ENCODE data around the gene VPS11. TPM values are rescaled to one million over a fixed set of nuclear protein-coding genes. Genes with fewer than 3 reads are reported as not detected.

Gene VPS11
- total and polyA plus RNA-seq, 2 experiments from 2014 or later: 11.5 to 13.4 TPM

DNA sequence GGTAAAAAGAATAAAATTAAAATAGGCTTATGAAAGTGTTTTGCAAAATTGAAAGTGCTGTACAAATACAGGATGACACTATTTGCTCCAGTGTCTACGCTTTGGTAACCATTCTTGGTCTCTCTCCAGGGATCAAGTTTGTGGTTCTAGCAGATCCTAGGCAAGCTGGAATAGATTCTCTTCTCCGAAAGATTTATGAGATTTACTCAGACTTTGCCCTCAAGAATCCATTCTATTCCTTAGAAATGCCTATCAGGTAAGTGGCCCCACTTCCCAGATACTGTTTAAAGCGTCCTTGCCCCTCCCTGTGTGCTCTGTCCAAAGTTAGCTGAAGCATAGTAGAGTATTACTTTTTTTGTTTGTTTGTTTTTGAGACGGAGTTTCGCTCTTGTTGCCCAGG lies 46.0 kb upstream of the VPS11 start:
- TF ChIP-seq ZNF331 (CRISPR knock-in tag; IDR thresholded peaks at IDR 0.05; ENCODE audit: low read depth): no peak
- no peak for TF ChIP-seq EZH2phosphoT487 (IDR thresholded peaks at IDR 0.05; ENCODE audit: unreplicated experiment)
- TF ChIP-seq, protein P1, sequence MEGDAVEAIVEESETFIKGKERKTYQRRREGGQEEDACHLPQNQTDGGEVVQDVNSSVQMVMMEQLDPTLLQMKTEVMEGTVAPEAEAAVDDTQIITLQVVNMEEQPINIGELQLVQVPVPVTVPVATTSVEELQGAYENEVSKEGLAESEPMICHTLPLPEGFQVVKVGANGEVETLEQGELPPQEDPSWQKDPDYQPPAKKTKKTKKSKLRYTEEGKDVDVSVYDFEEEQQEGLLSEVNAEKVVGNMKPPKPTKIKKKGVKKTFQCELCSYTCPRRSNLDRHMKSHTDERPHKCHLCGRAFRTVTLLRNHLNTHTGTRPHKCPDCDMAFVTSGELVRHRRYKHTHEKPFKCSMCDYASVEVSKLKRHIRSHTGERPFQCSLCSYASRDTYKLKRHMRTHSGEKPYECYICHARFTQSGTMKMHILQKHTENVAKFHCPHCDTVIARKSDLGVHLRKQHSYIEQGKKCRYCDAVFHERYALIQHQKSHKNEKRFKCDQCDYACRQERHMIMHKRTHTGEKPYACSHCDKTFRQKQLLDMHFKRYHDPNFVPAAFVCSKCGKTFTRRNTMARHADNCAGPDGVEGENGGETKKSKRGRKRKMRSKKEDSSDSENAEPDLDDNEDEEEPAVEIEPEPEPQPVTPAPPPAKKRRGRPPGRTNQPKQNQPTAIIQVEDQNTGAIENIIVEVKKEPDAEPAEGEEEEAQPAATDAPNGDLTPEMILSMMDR (conservative IDR thresholded peaks at IDR 0.05; ENCODE audit: low read depth in 2 of 2): no peak
- TF ChIP-seq EZH2 (IDR thresholded peaks at IDR 0.05; ENCODE audit: low read depth, unreplicated experiment): no peak
- no peak for TF ChIP-seq NANOG (IDR thresholded peaks at IDR 0.05; ENCODE audit: borderline replicate concordance)
- TF ChIP-seq, protein P2, sequence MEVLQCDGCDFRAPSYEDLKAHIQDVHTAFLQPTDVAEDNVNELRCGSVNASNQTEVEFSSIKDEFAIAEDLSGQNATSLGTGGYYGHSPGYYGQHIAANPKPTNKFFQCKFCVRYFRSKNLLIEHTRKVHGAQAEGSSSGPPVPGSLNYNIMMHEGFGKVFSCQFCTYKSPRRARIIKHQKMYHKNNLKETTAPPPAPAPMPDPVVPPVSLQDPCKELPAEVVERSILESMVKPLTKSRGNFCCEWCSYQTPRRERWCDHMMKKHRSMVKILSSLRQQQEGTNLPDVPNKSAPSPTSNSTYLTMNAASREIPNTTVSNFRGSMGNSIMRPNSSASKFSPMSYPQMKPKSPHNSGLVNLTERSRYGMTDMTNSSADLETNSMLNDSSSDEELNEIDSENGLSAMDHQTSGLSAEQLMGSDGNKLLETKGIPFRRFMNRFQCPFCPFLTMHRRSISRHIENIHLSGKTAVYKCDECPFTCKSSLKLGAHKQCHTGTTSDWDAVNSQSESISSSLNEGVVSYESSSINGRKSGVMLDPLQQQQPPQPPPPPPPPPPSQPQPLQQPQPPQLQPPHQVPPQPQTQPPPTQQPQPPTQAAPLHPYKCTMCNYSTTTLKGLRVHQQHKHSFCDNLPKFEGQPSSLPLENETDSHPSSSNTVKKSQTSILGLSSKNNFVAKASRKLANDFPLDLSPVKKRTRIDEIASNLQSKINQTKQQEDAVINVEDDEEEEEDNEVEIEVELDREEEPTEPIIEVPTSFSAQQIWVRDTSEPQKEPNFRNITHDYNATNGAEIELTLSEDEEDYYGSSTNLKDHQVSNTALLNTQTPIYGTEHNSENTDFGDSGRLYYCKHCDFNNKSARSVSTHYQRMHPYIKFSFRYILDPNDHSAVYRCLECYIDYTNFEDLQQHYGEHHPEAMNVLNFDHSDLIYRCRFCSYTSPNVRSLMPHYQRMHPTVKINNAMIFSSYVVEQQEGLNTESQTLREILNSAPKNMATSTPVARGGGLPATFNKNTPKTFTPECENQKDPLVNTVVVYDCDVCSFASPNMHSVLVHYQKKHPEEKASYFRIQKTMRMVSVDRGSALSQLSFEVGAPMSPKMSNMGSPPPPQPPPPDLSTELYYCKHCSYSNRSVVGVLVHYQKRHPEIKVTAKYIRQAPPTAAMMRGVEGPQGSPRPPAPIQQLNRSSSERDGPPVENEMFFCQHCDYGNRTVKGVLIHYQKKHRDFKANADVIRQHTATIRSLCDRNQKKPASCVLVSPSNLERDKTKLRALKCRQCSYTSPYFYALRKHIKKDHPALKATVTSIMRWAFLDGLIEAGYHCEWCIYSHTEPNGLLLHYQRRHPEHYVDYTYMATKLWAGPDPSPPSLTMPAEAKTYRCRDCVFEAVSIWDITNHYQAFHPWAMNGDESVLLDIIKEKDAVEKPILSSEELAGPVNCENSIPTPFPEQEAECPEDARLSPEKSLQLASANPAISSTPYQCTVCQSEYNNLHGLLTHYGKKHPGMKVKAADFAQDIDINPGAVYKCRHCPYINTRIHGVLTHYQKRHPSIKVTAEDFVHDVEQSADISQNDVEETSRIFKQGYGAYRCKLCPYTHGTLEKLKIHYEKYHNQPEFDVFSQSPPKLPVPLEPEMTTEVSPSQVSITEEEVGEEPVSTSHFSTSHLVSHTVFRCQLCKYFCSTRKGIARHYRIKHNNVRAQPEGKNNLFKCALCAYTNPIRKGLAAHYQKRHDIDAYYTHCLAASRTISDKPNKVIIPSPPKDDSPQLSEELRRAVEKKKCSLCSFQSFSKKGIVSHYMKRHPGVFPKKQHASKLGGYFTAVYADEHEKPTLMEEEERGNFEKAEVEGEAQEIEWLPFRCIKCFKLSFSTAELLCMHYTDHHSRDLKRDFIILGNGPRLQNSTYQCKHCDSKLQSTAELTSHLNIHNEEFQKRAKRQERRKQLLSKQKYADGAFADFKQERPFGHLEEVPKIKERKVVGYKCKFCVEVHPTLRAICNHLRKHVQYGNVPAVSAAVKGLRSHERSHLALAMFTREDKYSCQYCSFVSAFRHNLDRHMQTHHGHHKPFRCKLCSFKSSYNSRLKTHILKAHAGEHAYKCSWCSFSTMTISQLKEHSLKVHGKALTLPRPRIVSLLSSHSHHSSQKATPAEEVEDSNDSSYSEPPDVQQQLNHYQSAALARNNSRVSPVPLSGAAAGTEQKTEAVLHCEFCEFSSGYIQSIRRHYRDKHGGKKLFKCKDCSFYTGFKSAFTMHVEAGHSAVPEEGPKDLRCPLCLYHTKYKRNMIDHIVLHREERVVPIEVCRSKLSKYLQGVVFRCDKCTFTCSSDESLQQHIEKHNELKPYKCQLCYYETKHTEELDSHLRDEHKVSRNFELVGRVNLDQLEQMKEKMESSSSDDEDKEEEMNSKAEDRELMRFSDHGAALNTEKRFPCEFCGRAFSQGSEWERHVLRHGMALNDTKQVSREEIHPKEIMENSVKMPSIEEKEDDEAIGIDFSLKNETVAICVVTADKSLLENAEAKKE (CRISPR knock-in tag; IDR thresholded peaks at IDR 0.05): no peak
- TF ChIP-seq CREB1 (CRISPR knock-in tag; IDR thresholded peaks at IDR 0.05; ENCODE audit: low read depth): no peak
- TF ChIP-seq STAT1 (IDR thresholded peaks at IDR 0.05; ENCODE audit: unreplicated experiment): no peak
- TF ChIP-seq ZNF114 (CRISPR knock-in tag; IDR thresholded peaks at IDR 0.05): no peak
- TF ChIP-seq JUNB (IDR thresholded peaks at IDR 0.05; ENCODE audit: unreplicated experiment): no peak
- TF ChIP-seq POLR2AphosphoS5 (IDR thresholded peaks at IDR 0.05; ENCODE audit: low read depth): no peak
- TF ChIP-seq, protein P3, sequence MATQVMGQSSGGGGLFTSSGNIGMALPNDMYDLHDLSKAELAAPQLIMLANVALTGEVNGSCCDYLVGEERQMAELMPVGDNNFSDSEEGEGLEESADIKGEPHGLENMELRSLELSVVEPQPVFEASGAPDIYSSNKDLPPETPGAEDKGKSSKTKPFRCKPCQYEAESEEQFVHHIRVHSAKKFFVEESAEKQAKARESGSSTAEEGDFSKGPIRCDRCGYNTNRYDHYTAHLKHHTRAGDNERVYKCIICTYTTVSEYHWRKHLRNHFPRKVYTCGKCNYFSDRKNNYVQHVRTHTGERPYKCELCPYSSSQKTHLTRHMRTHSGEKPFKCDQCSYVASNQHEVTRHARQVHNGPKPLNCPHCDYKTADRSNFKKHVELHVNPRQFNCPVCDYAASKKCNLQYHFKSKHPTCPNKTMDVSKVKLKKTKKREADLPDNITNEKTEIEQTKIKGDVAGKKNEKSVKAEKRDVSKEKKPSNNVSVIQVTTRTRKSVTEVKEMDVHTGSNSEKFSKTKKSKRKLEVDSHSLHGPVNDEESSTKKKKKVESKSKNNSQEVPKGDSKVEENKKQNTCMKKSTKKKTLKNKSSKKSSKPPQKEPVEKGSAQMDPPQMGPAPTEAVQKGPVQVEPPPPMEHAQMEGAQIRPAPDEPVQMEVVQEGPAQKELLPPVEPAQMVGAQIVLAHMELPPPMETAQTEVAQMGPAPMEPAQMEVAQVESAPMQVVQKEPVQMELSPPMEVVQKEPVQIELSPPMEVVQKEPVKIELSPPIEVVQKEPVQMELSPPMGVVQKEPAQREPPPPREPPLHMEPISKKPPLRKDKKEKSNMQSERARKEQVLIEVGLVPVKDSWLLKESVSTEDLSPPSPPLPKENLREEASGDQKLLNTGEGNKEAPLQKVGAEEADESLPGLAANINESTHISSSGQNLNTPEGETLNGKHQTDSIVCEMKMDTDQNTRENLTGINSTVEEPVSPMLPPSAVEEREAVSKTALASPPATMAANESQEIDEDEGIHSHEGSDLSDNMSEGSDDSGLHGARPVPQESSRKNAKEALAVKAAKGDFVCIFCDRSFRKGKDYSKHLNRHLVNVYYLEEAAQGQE (IDR thresholded peaks at IDR 0.05; ENCODE audit: unreplicated experiment): no peak
- TF ChIP-seq, protein P4, sequence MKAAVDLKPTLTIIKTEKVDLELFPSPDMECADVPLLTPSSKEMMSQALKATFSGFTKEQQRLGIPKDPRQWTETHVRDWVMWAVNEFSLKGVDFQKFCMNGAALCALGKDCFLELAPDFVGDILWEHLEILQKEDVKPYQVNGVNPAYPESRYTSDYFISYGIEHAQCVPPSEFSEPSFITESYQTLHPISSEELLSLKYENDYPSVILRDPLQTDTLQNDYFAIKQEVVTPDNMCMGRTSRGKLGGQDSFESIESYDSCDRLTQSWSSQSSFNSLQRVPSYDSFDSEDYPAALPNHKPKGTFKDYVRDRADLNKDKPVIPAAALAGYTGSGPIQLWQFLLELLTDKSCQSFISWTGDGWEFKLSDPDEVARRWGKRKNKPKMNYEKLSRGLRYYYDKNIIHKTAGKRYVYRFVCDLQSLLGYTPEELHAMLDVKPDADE (IDR thresholded peaks at IDR 0.05): no peak
- Histone ChIP-seq H3K79me2 (replicated peaks; ENCODE audit: insufficient read depth) (peaks cover 49% of the 10 kb centered on the region), H3K4me1 (ENCODE audit: insufficient read depth) (peaks cover 19% of the 10 kb centered on the region; the same call in 1 of the 2 replicates), H3K27ac (ENCODE audit: low read depth) (no peak overlapping the region), H3K27me3 (ENCODE audit: insufficient read depth) (no peaks in the 10 kb centered on the region), H3F3A (replicated peaks; ENCODE audit: low read depth) (peaks cover 44% of the 10 kb centered on the region), H3K9me2 (ENCODE audit: insufficient read depth) (no peaks in the 10 kb centered on the region), H3K36me3 (ENCODE audit: insufficient read depth) (peaks cover 44% of the 10 kb centered on the region), H3K4me2 (no peak overlapping the region), H4K20me1 (replicated peaks; ENCODE audit: insufficient read depth) (peaks cover 21% of the 10 kb centered on the region), H2AFZ (no peak overlapping the region), H3K4me3 (no peak overlapping the region)
- Mint-ChIP-seq H3K36me3 (ENCODE audit: low read depth) (peaks cover 69% of the 10 kb centered on the region), H3K9me3 (peaks cover 3% of the 10 kb centered on the region; the same call in 1 of the 3 replicates), H3K4me1 (peaks cover 10% of the 10 kb centered on the region), H3K27me3 (ENCODE audit: insufficient read depth, low read depth, poor library complexity) (peaks cover 10% of the 10 kb centered on the region), H3K27ac (no peak overlapping the region), H3K4me3 (no peak overlapping the region)
- no peak for ATAC-seq
- no peak for DNase-seq (ENCODE audit: low spot score)

Data from GM23338 (cell line).